ENCODE data around the gene MAN2B2. TPM values are rescaled to one million over a fixed set of nuclear protein-coding genes. Genes with fewer than 3 reads are reported as not detected.
"Not testable (repeated sequence)": the region's sequence is repeated elsewhere in the genome, so short reads cannot be mapped to it uniquely, and the experiment has no call there.

MAN2B2 gene
- total and polyA plus RNA-seq, 2 experiments from 2014 or later = 22.2 to 24.0 TPM

- DNase-seq (ENCODE audit: low spot score) = no peak
- H3K27ac ChIP-seq = no peak overlapping the region
- WGBS (ENCODE audit: low lambda C conversion rate, missing lambda C conversion rate) = 93% methylated on average over 8 of the region's 8 CpGs
- H4K20me1 ChIP-seq (ENCODE audit: insufficient read depth, poor library complexity, severe bottlenecking) = no peaks in the 10 kb centered on the region
- no peak overlapping the region for H3K4me3 ChIP-seq
- no peak overlapping the region for H3K4me2 ChIP-seq
- H3K27me3 ChIP-seq = no peaks in the 10 kb centered on the region
- H3K36me3 ChIP-seq (replicated peaks; ENCODE audit: insufficient read depth, low read depth) = no peaks in the 10 kb centered on the region
- H3K79me2 ChIP-seq = peaks cover 7% of the 10 kb centered on the region
- H2AFZ ChIP-seq = no peak overlapping the region
- H3K9me3 ChIP-seq (ENCODE audit: low read depth) = no peaks in the 10 kb centered on the region
- TF ChIP-seq EZH2 (IDR thresholded peaks at IDR 0.05; ENCODE audit: borderline replicate concordance) (no peak), EZH2phosphoT487 (IDR thresholded peaks at IDR 0.05; ENCODE audit: low read depth, severe bottlenecking, unreplicated experiment) (no peak)
- TF ChIP-seq, protein P1, sequence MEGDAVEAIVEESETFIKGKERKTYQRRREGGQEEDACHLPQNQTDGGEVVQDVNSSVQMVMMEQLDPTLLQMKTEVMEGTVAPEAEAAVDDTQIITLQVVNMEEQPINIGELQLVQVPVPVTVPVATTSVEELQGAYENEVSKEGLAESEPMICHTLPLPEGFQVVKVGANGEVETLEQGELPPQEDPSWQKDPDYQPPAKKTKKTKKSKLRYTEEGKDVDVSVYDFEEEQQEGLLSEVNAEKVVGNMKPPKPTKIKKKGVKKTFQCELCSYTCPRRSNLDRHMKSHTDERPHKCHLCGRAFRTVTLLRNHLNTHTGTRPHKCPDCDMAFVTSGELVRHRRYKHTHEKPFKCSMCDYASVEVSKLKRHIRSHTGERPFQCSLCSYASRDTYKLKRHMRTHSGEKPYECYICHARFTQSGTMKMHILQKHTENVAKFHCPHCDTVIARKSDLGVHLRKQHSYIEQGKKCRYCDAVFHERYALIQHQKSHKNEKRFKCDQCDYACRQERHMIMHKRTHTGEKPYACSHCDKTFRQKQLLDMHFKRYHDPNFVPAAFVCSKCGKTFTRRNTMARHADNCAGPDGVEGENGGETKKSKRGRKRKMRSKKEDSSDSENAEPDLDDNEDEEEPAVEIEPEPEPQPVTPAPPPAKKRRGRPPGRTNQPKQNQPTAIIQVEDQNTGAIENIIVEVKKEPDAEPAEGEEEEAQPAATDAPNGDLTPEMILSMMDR (IDR thresholded peaks at IDR 0.05; ENCODE audit: poor library complexity) = no peak
- H3K9me2 ChIP-seq (replicated peaks; ENCODE audit: insufficient read depth) = no peaks in the 10 kb centered on the region
- H3K4me1 ChIP-seq (ENCODE audit: insufficient read depth) = no peaks in the 10 kb centered on the region
These were observed 74.2 kb downstream of the MAN2B2 start for GRCh38 chr4:6649216-6649615.

DNA sequence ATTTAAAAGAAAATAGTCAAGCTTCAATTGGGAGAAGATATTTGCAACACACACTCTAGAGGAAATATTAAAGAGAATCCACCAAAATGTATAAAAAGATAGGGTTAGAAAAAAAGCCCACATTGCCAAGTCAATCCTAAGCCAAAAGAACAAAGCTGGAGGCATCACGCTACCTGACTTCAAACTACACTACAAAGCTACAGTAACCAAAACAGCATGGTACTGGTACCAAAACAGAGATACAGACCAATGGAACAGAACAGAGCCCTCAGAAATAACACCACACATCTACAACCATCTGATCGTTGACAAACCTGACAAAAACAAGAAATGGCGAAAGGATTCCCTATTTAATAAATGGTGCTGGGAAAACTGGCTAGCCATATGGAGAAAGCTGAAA, 79.2 kb downstream of the MAN2B2 start:
- not testable (repeated sequence) for H2AFZ ChIP-seq; H3K79me2 ChIP-seq; H3K9me3 ChIP-seq (ENCODE audit: low read depth); H3K9me2 ChIP-seq (replicated peaks; ENCODE audit: insufficient read depth); H3K27ac ChIP-seq; H3K4me2 ChIP-seq; H3K4me3 ChIP-seq; DNase-seq (ENCODE audit: low spot score); H3K36me3 ChIP-seq (replicated peaks; ENCODE audit: insufficient read depth, low read depth); H3K27me3 ChIP-seq; H4K20me1 ChIP-seq (ENCODE audit: insufficient read depth, poor library complexity, severe bottlenecking); H3K4me1 ChIP-seq (ENCODE audit: insufficient read depth)
- WGBS (ENCODE audit: low lambda C conversion rate, missing lambda C conversion rate) = 93% methylated on average over 3 of the region's 3 CpGs

- not testable (repeated sequence) for H4K20me1 ChIP-seq (ENCODE audit: insufficient read depth, poor library complexity, severe bottlenecking); H3K27ac ChIP-seq; H3K4me3 ChIP-seq; DNase-seq (ENCODE audit: low spot score); H3K9me2 ChIP-seq (replicated peaks; ENCODE audit: insufficient read depth); H3K9me3 ChIP-seq (ENCODE audit: low read depth); H3K4me2 ChIP-seq; H3K27me3 ChIP-seq; H3K36me3 ChIP-seq (replicated peaks; ENCODE audit: insufficient read depth, low read depth); H3K79me2 ChIP-seq; H3K4me1 ChIP-seq (ENCODE audit: insufficient read depth); H2AFZ ChIP-seq
- 91% methylated on average over 2 of the region's 2 CpGs for WGBS (ENCODE audit: low lambda C conversion rate, missing lambda C conversion rate)
These were observed 80.3 kb downstream of the MAN2B2 start for GRCh38 chr4:6655291-6655690.

GRCh38 chr4:6655924-6656323, 80.9 kb downstream of the MAN2B2 start:
- WGBS (ENCODE audit: low lambda C conversion rate, missing lambda C conversion rate) = 95% methylated on average over 5 of the region's 5 CpGs
- TF ChIP-seq, protein P1 (IDR thresholded peaks at IDR 0.05; ENCODE audit: poor library complexity) = no peak
- TF ChIP-seq EZH2phosphoT487 (IDR thresholded peaks at IDR 0.05; ENCODE audit: low read depth, severe bottlenecking, unreplicated experiment) = no peak
- no peak for TF ChIP-seq EZH2 (IDR thresholded peaks at IDR 0.05; ENCODE audit: borderline replicate concordance)
- Histone ChIP-seq H3K36me3 (replicated peaks; ENCODE audit: insufficient read depth, low read depth) (no peaks in the 10 kb centered on the region), H3K27ac (no peak overlapping the region), H3K4me2 (no peak overlapping the region), H3K4me3 (no peak overlapping the region), H3K27me3 (no peaks in the 10 kb centered on the region), H3K79me2 (no peaks in the 10 kb centered on the region), H2AFZ (no peak overlapping the region), H3K4me1 (ENCODE audit: insufficient read depth) (no peaks in the 10 kb centered on the region), H4K20me1 (ENCODE audit: insufficient read depth, poor library complexity, severe bottlenecking) (no peaks in the 10 kb centered on the region), H3K9me3 (ENCODE audit: low read depth) (no peaks in the 10 kb centered on the region), H3K9me2 (replicated peaks; ENCODE audit: insufficient read depth) (no peaks in the 10 kb centered on the region)
- DNase-seq (ENCODE audit: low spot score) = no peak

Data from hepatocyte (in vitro differentiated cells).